Measurements from ENCODE around the gene MAN1C1.

MAN1C1 gene

GRCh38 chr1:25701030-25701785 lies 84.6 kb downstream of the MAN1C1 start:
- Histone ChIP-seq H3K27me3 (ENCODE audit: insufficient read depth, low read length) (no peaks in the 10 kb centered on the region), H3K27ac (ENCODE audit: low read length) (no peak overlapping the region), H3K9me3 (ENCODE audit: insufficient read depth, low read depth, low read length) (no peaks in the 10 kb centered on the region), H3K4me3 (ENCODE audit: low read length) (no peak overlapping the region), H3K4me1 (ENCODE audit: insufficient read depth, low read length) (peaks cover 38% of the 10 kb centered on the region; the same call in 1 of the 2 replicates), H3K9ac (ENCODE audit: low read depth, low read length) (no peak overlapping the region; the same call in 1 of the 2 replicates), H3K36me3 (ENCODE audit: insufficient read depth, low read depth, low read length) (no peaks in the 10 kb centered on the region)

GRCh38 chr1:25702101-25702775 lies 85.6 kb downstream of the MAN1C1 start:
- H3K36me3 ChIP-seq (ENCODE audit: insufficient read depth, low read depth, low read length): no peaks in the 10 kb centered on the region
- no peaks in the 10 kb centered on the region for H3K27me3 ChIP-seq (ENCODE audit: insufficient read depth, low read length)
- H3K9ac ChIP-seq (ENCODE audit: low read depth, low read length): peak overlapping the region; percentile 55; the same call in 1 of the 2 replicates
- peaks cover 47% of the 10 kb centered on the region; the same call in 1 of the 2 replicates for H3K4me1 ChIP-seq (ENCODE audit: insufficient read depth, low read length)
- H3K27ac ChIP-seq (ENCODE audit: low read length): no peak overlapping the region
- no peak overlapping the region for H3K4me3 ChIP-seq (ENCODE audit: low read length)
- H3K9me3 ChIP-seq (ENCODE audit: insufficient read depth, low read depth, low read length): no peaks in the 10 kb centered on the region

- H3K27me3 ChIP-seq (ENCODE audit: insufficient read depth, low read length): no peaks in the 10 kb centered on the region
- H3K4me1 ChIP-seq (ENCODE audit: insufficient read depth, low read length): peaks cover 47% of the 10 kb centered on the region
- no peak overlapping the region for H3K9ac ChIP-seq (ENCODE audit: low read depth, low read length)
These were observed 86.5 kb downstream of the MAN1C1 start for GRCh38 chr1:25703041-25703440.

GRCh38 chr1:25703671-25704266 lies 87.2 kb downstream of the MAN1C1 start:
- no peaks in the 10 kb centered on the region for H3K9me3 ChIP-seq (ENCODE audit: insufficient read depth, low read depth, low read length)
- H3K4me1 ChIP-seq (ENCODE audit: insufficient read depth, low read length): peaks cover 52% of the 10 kb centered on the region
- H3K9ac ChIP-seq (ENCODE audit: low read depth, low read length): no peak overlapping the region

More at GRCh38 chr1:25703041-25703440, 86.5 kb downstream of the MAN1C1 start:
- H3K27ac ChIP-seq (ENCODE audit: low read length): no peak overlapping the region
- H3K4me3 ChIP-seq (ENCODE audit: low read length): no peak overlapping the region
- no peaks in the 10 kb centered on the region for H3K36me3 ChIP-seq (ENCODE audit: insufficient read depth, low read depth, low read length)
- H3K9me3 ChIP-seq (ENCODE audit: insufficient read depth, low read depth, low read length): no peaks in the 10 kb centered on the region

GRCh38 chr1:25704267-25704691 lies 87.7 kb downstream of the MAN1C1 start:
- Histone ChIP-seq H3K4me3 (ENCODE audit: low read length) (no peak overlapping the region), H3K9ac (ENCODE audit: low read depth, low read length) (no peak overlapping the region), H3K27ac (ENCODE audit: low read length) (no peak overlapping the region), H3K27me3 (ENCODE audit: insufficient read depth, low read length) (no peaks in the 10 kb centered on the region), H3K4me1 (ENCODE audit: insufficient read depth, low read length) (peaks cover 57% of the 10 kb centered on the region), H3K36me3 (ENCODE audit: insufficient read depth, low read depth, low read length) (no peaks in the 10 kb centered on the region), H3K9me3 (ENCODE audit: insufficient read depth, low read depth, low read length) (no peaks in the 10 kb centered on the region)

More at GRCh38 chr1:25703671-25704266, 87.2 kb downstream of the MAN1C1 start:
- Histone ChIP-seq H3K27me3 (ENCODE audit: insufficient read depth, low read length) (no peaks in the 10 kb centered on the region), H3K4me3 (ENCODE audit: low read length) (no peak overlapping the region), H3K27ac (ENCODE audit: low read length) (no peak overlapping the region), H3K36me3 (ENCODE audit: insufficient read depth, low read depth, low read length) (no peaks in the 10 kb centered on the region)

- Histone ChIP-seq H3K27ac (ENCODE audit: low read length) (no peak overlapping the region), H3K4me3 (ENCODE audit: low read length) (no peak overlapping the region), H3K27me3 (ENCODE audit: insufficient read depth, low read length) (no peaks in the 10 kb centered on the region), H3K9me3 (ENCODE audit: insufficient read depth, low read depth, low read length) (no peaks in the 10 kb centered on the region), H3K9ac (ENCODE audit: low read depth, low read length) (no peak overlapping the region), H3K4me1 (ENCODE audit: insufficient read depth, low read length) (peaks cover 49% of the 10 kb centered on the region), H3K36me3 (ENCODE audit: insufficient read depth, low read depth, low read length) (no peaks in the 10 kb centered on the region)
These were observed 89.1 kb downstream of the MAN1C1 start for GRCh38 chr1:25705699-25706098.

GRCh38 chr1:25706146-25707089 lies 89.8 kb downstream of the MAN1C1 start:
- no peaks in the 10 kb centered on the region for H3K9me3 ChIP-seq (ENCODE audit: insufficient read depth, low read depth, low read length)
- no peaks in the 10 kb centered on the region for H3K27me3 ChIP-seq (ENCODE audit: insufficient read depth, low read length)
- peaks cover 43% of the 10 kb centered on the region for H3K4me1 ChIP-seq (ENCODE audit: insufficient read depth, low read length)
- H3K9ac ChIP-seq (ENCODE audit: low read depth, low read length): peak overlapping the region; percentile 62; the same call in 1 of the 2 replicates
- peak overlapping the region; percentile 23; the same call in 1 of the 2 replicates for H3K4me3 ChIP-seq (ENCODE audit: low read length)
- no peaks in the 10 kb centered on the region for H3K36me3 ChIP-seq (ENCODE audit: insufficient read depth, low read depth, low read length)
- H3K27ac ChIP-seq (ENCODE audit: low read length): peak overlapping the region; percentile 35

- peak overlapping the region; percentile 49; the same call in 1 of the 2 replicates for H3K4me3 ChIP-seq (ENCODE audit: low read length)
- H3K27me3 ChIP-seq (ENCODE audit: insufficient read depth, low read length): no peaks in the 10 kb centered on the region
- no peaks in the 10 kb centered on the region for H3K9me3 ChIP-seq (ENCODE audit: insufficient read depth, low read depth, low read length)
- H3K9ac ChIP-seq (ENCODE audit: low read depth, low read length): peak overlapping the region; percentile 62; the same call in 1 of the 2 replicates
- H3K36me3 ChIP-seq (ENCODE audit: insufficient read depth, low read depth, low read length): no peaks in the 10 kb centered on the region
- peak overlapping the region; percentile 88 for H3K27ac ChIP-seq (ENCODE audit: low read length)
- peaks cover 39% of the 10 kb centered on the region for H3K4me1 ChIP-seq (ENCODE audit: insufficient read depth, low read length)
These were observed 90.9 kb downstream of the MAN1C1 start for GRCh38 chr1:25707280-25708016.

- H3K4me3 ChIP-seq (ENCODE audit: low read length): no peak overlapping the region
- H3K27me3 ChIP-seq (ENCODE audit: insufficient read depth, low read length): no peaks in the 10 kb centered on the region
- H3K36me3 ChIP-seq (ENCODE audit: insufficient read depth, low read depth, low read length): no peaks in the 10 kb centered on the region
- H3K4me1 ChIP-seq (ENCODE audit: insufficient read depth, low read length): peaks cover 31% of the 10 kb centered on the region
- H3K27ac ChIP-seq (ENCODE audit: low read length): no peak overlapping the region
- no peak overlapping the region for H3K9ac ChIP-seq (ENCODE audit: low read depth, low read length)
- H3K9me3 ChIP-seq (ENCODE audit: insufficient read depth, low read depth, low read length): no peaks in the 10 kb centered on the region
These were observed 94.2 kb downstream of the MAN1C1 start for GRCh38 chr1:25710583-25711347.
